Tibial nerve (tissue), 4 donors: Measurements from ENCODE around the gene GALNTL6. TPM values are rescaled to one million over a fixed set of nuclear protein-coding genes. Genes with fewer than 3 reads are reported as not detected.

Experiments
- DNase-seq, 2 donors: peaks; one replicate each; pipeline ENCODE4 v3.0.0-alpha.2; 2019; ENCODE audit warnings: low spot score in 2 of 2
- H3K27ac ChIP-seq, 4 donors: fragments of 200-600 bp; sonication (generic) in 3 of 4; one replicate each; pipeline ENCODE4 v1.5.1; 2017 to 2019; ENCODE audit warnings: mild to moderate bottlenecking in 1 of 4
- H3K27me3 ChIP-seq, 2 donors: fragments of 200-600 bp; sonication (generic) in 1 of 2; one replicate each; pipeline versions ENCODE4 v1.5.1 to v1.6.0; 2017 to 2019
- H3K36me3 ChIP-seq, 3 donors: fragments of 200-600 bp; sonication (generic); one replicate each; pipeline ENCODE4 v1.5.1; 2018 to 2019
- H3K4me1 ChIP-seq, 4 donors: fragments of 200-600 bp; sonication (generic) in 3 of 4; one replicate each; pipeline ENCODE4 v1.5.1; 2017 to 2019
- H3K4me3 ChIP-seq, 4 donors: fragments of 200-600 bp; sonication (generic) in 3 of 4; one replicate each; pipeline ENCODE4 v1.5.1; 2017 to 2019; ENCODE audit warnings: mild to moderate bottlenecking in 1 of 4, moderate library complexity in 1 of 4
- H3K9me3 ChIP-seq, 4 donors: fragments of 200-600 bp; sonication (generic) in 3 of 4; one replicate each; pipeline ENCODE4 v1.5.1; 2017 to 2019
- CTCF ChIP-seq, 5 experiments: fragments of 200-600 bp in 3 of 5; fragments of 450-650 bp in 2 of 5; sonication (generic) in 3 of 5; IDR thresholded peaks; one replicate each; pipeline ENCODE4 v1.5.1; 2016 to 2019; ENCODE audit warnings: antibody characterized with exemption in 5 of 5, mild to moderate bottlenecking in 3 of 5, moderate library complexity in 2 of 5
- EP300 ChIP-seq, 2 donors: sonication (generic); formaldehyde crosslinking; IDR thresholded peaks; one replicate each; pipeline ENCODE4 v1.6.1; 2017; ENCODE audit warnings: antibody characterized with exemption in 2 of 2, mild to moderate bottlenecking in 1 of 2
- POLR2A ChIP-seq, 2 donors: fragments of 450-650 bp; IDR thresholded peaks; one replicate each; pipeline ENCODE4 v1.6.1; 2017; ENCODE audit warnings: antibody characterized with exemption in 2 of 2, mild to moderate bottlenecking in 2 of 2, moderate library complexity in 2 of 2
- WGBS, 2 donors: methylation state at CpG; one replicate each; pipeline ENCODE4 v1.1.5; 2018; 5-methylcytosine and 5-hydroxymethylcytosine counted together
- total RNA-seq, 4 donors: library from RNA; depleted of rRNA; stranded (reverse); fragments of >200 nt; gene quantifications; one replicate each; pipeline ENCODE4 v1.1.0, GENCODE V29; 2016

Gene GALNTL6
- total RNA-seq, 4 donors from 2014 or later, result not detected

GRCh38 chr4:172173206-172173605, 360.0 kb downstream of the GALNTL6 start:
- Histone ChIP-seq H3K4me1 (no peaks in the 10 kb centered on the region), H3K27me3 (no peaks in the 10 kb centered on the region), H3K9me3 (no peaks in the 10 kb centered on the region), H3K27ac (no peak overlapping the region), H3K4me3 (no peak overlapping the region), H3K36me3 (no peaks in the 10 kb centered on the region)
- TF ChIP-seq CTCF (IDR thresholded peaks at IDR 0.05) (no peak), EP300 (IDR thresholded peaks at IDR 0.05) (no peak), POLR2A (IDR thresholded peaks at IDR 0.05) (no peak)
- 60 to 65% methylated on average over 4 of the region's 4 CpGs for WGBS, 2 donors
- DNase-seq, result no peak

GRCh38 chr4:172177382-172177781, 364.2 kb downstream of the GALNTL6 start:
- Histone ChIP-seq H3K9me3 (peaks cover 0 to 3% (median 0%) of the 10 kb centered on the region in 4 donors), H3K4me3 (no peak overlapping the region), H3K27me3 (no peaks in the 10 kb centered on the region), H3K36me3 (no peaks in the 10 kb centered on the region), H3K27ac (no peak overlapping the region), H3K4me1 (no peaks in the 10 kb centered on the region)
- no peak for DNase-seq
- TF ChIP-seq CTCF (IDR thresholded peaks at IDR 0.05) (no peak), EP300 (IDR thresholded peaks at IDR 0.05) (no peak), POLR2A (IDR thresholded peaks at IDR 0.05) (no peak)

DNA sequence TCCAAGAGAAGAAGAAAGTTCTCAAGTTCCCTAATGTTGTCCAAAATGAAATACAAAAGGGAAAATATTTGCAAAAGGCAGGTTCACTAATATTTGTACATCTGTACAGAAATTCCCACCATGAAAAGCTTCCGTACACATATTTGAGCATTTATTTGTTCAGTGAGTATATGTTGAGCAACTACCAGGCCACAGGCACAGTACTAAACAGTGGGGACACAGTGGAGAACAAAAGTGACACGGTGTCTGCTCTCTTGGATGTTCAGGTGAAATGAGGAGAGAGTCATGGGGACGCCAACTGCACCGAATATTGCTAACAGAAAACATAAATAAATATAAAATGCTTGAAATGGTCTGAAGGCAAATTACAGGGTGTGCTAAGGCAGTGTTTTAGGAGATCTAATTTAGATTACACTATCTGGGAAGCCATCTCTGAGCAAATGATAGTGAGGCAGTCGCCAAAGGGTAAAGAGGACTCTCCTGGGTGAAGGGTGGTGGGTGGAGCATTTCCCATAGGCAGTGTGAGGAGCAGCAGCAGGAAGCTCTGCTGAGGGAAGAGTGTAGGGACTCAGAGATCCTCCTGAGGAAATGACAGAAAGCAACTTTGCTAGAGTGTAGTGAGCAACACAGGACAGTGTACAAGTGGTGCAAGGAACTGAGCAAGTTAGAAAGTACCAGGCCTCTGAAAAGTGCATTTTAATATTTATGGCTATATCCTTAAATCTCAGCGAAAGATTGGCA, 375.2 kb downstream of the GALNTL6 start:
- Histone ChIP-seq H3K9me3 (no peaks in the 10 kb centered on the region), H3K36me3 (no peaks in the 10 kb centered on the region), H3K4me1 (no peaks in the 10 kb centered on the region), H3K27ac (no peak overlapping the region), H3K27me3 (no peaks in the 10 kb centered on the region), H3K4me3 (no peak overlapping the region)
- WGBS, 2 donors, result 83 to 84% methylated on average over 6 of the region's 6 CpGs
- no peak for TF ChIP-seq POLR2A (IDR thresholded peaks at IDR 0.05)
- no peak for TF ChIP-seq CTCF (IDR thresholded peaks at IDR 0.05)
- TF ChIP-seq EP300 (IDR thresholded peaks at IDR 0.05), result no peak
- no peak for DNase-seq

- no peak for DNase-seq
- H3K4me1 ChIP-seq, result no peaks in the 10 kb centered on the region
- no peak overlapping the region for H3K4me3 ChIP-seq
- no peaks in the 10 kb centered on the region for H3K36me3 ChIP-seq
- H3K9me3 ChIP-seq, result no peaks in the 10 kb centered on the region
- H3K27ac ChIP-seq, result no peak overlapping the region
- no peaks in the 10 kb centered on the region for H3K27me3 ChIP-seq
- TF ChIP-seq CTCF (IDR thresholded peaks at IDR 0.05) (peak in 4 of 5 experiments; percentile 9 to 33 (median 26)), POLR2A (IDR thresholded peaks at IDR 0.05) (no peak)
Measured at GRCh38 chr4:172202480-172203076, 389.4 kb downstream of the GALNTL6 start.

DNA sequence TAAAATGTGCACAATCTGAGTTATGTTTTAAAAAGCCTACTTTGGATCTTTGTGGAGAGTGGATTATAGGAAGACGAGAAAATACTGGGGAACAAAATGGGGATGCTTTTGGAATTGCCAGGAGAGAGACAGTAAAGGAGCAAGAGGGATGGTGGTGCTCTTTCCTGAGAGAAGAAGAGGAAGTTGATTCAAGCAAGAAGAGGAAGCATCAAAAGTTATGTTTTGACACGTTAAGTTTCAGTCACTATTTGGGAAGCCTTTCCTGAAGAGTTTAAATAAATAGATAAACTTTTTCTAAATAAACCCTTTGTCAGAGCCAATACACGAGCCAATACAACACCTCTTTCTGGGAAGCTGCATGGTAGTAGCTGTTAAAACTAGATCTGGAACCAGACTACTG, 394.1 kb downstream of the GALNTL6 start:
- H3K4me3 ChIP-seq, result no peak overlapping the region
- 46 to 51% methylated on average over 3 of the region's 3 CpGs for WGBS, 2 donors
- no peak overlapping the region for H3K27ac ChIP-seq
- H3K9me3 ChIP-seq, result no peaks in the 10 kb centered on the region
- H3K36me3 ChIP-seq, result no peaks in the 10 kb centered on the region
- H3K4me1 ChIP-seq, result no peaks in the 10 kb centered on the region
- no peaks in the 10 kb centered on the region for H3K27me3 ChIP-seq
- TF ChIP-seq EP300 (IDR thresholded peaks at IDR 0.05) (no peak), POLR2A (IDR thresholded peaks at IDR 0.05) (no peak), CTCF (IDR thresholded peaks at IDR 0.05) (no peak)
- no peak for DNase-seq
